Panc1 (cell line): ENCODE results near the gene PTPN18. TPM values are rescaled to one million over a fixed set of nuclear protein-coding genes. Genes with fewer than 3 reads are reported as not detected.

ENCODE experiments used
- ATAC-seq: fragments of 200-7000 bp; cut with Tn5 transposase; 2 replicates; pipeline ENCODE4 v1.9.1; 2020; ENCODE audit warnings: mild to moderate bottlenecking, moderate library complexity
- BruUV-seq: library from RNA; stranded (reverse); fragments of 400-500 nt; replicated peaks from 2 replicates; lab custom pipeline; 2021; lab: Mats Ljungman, UMichigan
- CTCF ChIA-PET: fragments of 300-600 bp; sonication (Branson Sonifier 250); formaldehyde crosslinking; loops from one replicate; lab custom pipeline; 2022; ENCODE audit warnings: antibody characterized with exemption; lab: Charles Lee
- POLR2A ChIA-PET: fragments of 300-600 bp; sonication (Branson Sonifier 250); formaldehyde crosslinking; loops from one replicate; lab custom pipeline; 2022; ENCODE audit warnings: antibody characterized with exemption; lab: Charles Lee
- DNase-seq: peaks from one replicate; pipeline ENCODE4 v3.0.0-alpha.2; 2010; ENCODE audit warnings: low read depth, low spot score
- H3K27ac ChIP-seq: 2 replicates; pipeline ENCODE4 v1.5.1; 2011; ENCODE audit warnings: mild to moderate bottlenecking, low read length, inconsistent platforms
- H3K27me3 ChIP-seq: fragments of 200-500 bp; sonication (Bioruptor generic); 2 replicates; pipeline ENCODE4 v1.6.0; 2014; ENCODE audit warnings: low read length, inconsistent platforms; ENCODE audit not compliant: control insufficient read depth, insufficient read depth
- H3K36me3 ChIP-seq: fragments of 200-500 bp; sonication (Bioruptor generic); 2 replicates; pipeline ENCODE4 v1.5.1; 2014; ENCODE audit warnings: inconsistent platforms, mild to moderate bottlenecking, low read length, moderate library complexity; ENCODE audit not compliant: control insufficient read depth, insufficient read depth
- H3K4me1 ChIP-seq: 2 replicates; pipeline ENCODE4 v1.5.1; 2011; ENCODE audit warnings: inconsistent platforms, mild to moderate bottlenecking, low read length, moderate library complexity; ENCODE audit not compliant: control insufficient read depth, insufficient read depth
- H3K4me3 ChIP-seq, 2 experiments: 2 replicates each; pipeline ENCODE4 v1.5.1; 2011 to 2012; ENCODE audit warnings: low read depth in 2 of 2, low read length in 2 of 2, mild to moderate bottlenecking in 2 of 2, inconsistent platforms in 1 of 2, moderate library complexity in 1 of 2
- H3K9me3 ChIP-seq: fragments of 200-500 bp; sonication (Bioruptor generic); 2 replicates; pipeline ENCODE4 v1.5.1; 2014; ENCODE audit warnings: low read depth, mild to moderate bottlenecking, inconsistent platforms, low read length, moderate library complexity; ENCODE audit not compliant: control insufficient read depth, insufficient read depth
- POLR2AphosphoS5 ChIP-seq: IDR thresholded peaks from 2 replicates; pipeline ENCODE4 v1.6.1; 2012; ENCODE audit warnings: mild to moderate bottlenecking, low read depth, low read length, moderate library complexity
- SIN3A ChIP-seq: IDR thresholded peaks from 2 replicates; pipeline ENCODE4 v1.6.1; 2012; ENCODE audit warnings: low read depth, mild to moderate bottlenecking, low read length, moderate library complexity, borderline replicate concordance; ENCODE audit not compliant: insufficient read depth
- TCF7L2 ChIP-seq: IDR thresholded peaks from 2 replicates; pipeline ENCODE4 v1.6.1; 2011; ENCODE audit warnings: mild to moderate bottlenecking, low read depth, low read length, inconsistent platforms
- in situ Hi-C: cut with HindIII; loops from 2 replicates; pipeline ENCODE4 v1.10.0; 2016; ENCODE audit warnings: low sequenced_read_pairs, low pct_unique_long_range_greater_than_20kb
- intact Hi-C: fragments of 100-400 bp; cut with micrococcal nuclease; formaldehyde crosslinking; loops from one replicate; pipeline ENCODE4 v1.10.0; 2022; ENCODE audit not compliant: unreplicated experiment
- total RNA-seq: library from RNA; stranded (reverse); gene quantifications from one replicate; pipeline ENCODE4 v1.2.1, GENCODE V29; 2021; ENCODE audit not compliant: unreplicated experiment
- TF ChIP-seq, protein P1 (sequence below), 2 experiments: IDR thresholded peaks; 2 replicates each; pipeline ENCODE4 v1.6.1; 2011 to 2012; ENCODE audit warnings: low read depth in 2 of 2, control low read depth in 1 of 2, low read length in 1 of 2, mild to moderate bottlenecking in 1 of 2, moderate library complexity in 1 of 2; ENCODE audit not compliant: insufficient read depth in 1 of 2
- TF ChIP-seq, protein P2 (sequence below): fragments of 450-650 bp; IDR thresholded peaks from 2 replicates; pipeline ENCODE4 v1.5.1; 2017; ENCODE audit warnings: mild to moderate bottlenecking

PTPN18 gene
- total RNA-seq, 1 experiment from 2014 or later, result 35.3 TPM

DNA sequence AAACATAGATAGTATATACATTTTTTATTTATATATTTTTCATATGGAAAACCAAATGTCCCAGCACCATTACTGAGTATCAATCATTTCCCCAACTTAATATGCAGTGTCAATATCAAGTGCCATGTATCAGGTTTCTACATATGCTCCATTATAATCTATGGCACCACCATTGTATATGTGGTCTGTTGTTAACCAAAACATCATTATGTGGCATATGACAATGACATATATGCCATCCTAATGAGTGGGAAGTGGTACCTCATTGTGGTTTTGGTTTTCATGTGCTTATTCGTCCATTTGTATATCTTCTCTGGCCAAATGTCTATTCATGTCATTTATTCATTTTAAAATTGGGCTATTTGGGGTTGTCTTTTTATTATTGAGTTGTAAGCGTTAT is 9.2 kb downstream of the PTPN18 start:
- intact Hi-C loops, result no loop called here
- H3K36me3 ChIP-seq, result no peaks in the 10 kb centered on the region
- no peak overlapping the region for H3K27ac ChIP-seq
- DNase-seq, result no peak
- in situ Hi-C loops, result no loop called here
- H3K9me3 ChIP-seq, result no peaks in the 10 kb centered on the region
- no peak for ATAC-seq
- H3K4me3 ChIP-seq, result no peak overlapping the region
- no TSS peak for BruUV-seq
- ChIA-PET POLR2A (no interaction called here), CTCF (no interaction called here)
- TF ChIP-seq, protein P1, sequence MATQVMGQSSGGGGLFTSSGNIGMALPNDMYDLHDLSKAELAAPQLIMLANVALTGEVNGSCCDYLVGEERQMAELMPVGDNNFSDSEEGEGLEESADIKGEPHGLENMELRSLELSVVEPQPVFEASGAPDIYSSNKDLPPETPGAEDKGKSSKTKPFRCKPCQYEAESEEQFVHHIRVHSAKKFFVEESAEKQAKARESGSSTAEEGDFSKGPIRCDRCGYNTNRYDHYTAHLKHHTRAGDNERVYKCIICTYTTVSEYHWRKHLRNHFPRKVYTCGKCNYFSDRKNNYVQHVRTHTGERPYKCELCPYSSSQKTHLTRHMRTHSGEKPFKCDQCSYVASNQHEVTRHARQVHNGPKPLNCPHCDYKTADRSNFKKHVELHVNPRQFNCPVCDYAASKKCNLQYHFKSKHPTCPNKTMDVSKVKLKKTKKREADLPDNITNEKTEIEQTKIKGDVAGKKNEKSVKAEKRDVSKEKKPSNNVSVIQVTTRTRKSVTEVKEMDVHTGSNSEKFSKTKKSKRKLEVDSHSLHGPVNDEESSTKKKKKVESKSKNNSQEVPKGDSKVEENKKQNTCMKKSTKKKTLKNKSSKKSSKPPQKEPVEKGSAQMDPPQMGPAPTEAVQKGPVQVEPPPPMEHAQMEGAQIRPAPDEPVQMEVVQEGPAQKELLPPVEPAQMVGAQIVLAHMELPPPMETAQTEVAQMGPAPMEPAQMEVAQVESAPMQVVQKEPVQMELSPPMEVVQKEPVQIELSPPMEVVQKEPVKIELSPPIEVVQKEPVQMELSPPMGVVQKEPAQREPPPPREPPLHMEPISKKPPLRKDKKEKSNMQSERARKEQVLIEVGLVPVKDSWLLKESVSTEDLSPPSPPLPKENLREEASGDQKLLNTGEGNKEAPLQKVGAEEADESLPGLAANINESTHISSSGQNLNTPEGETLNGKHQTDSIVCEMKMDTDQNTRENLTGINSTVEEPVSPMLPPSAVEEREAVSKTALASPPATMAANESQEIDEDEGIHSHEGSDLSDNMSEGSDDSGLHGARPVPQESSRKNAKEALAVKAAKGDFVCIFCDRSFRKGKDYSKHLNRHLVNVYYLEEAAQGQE (IDR thresholded peaks at IDR 0.05; ENCODE audit: insufficient read depth in 1 of 2, low read depth in 2 of 2, low read length in 1 of 2), result no peak
- no peak for TF ChIP-seq TCF7L2
- TF ChIP-seq, protein P2, sequence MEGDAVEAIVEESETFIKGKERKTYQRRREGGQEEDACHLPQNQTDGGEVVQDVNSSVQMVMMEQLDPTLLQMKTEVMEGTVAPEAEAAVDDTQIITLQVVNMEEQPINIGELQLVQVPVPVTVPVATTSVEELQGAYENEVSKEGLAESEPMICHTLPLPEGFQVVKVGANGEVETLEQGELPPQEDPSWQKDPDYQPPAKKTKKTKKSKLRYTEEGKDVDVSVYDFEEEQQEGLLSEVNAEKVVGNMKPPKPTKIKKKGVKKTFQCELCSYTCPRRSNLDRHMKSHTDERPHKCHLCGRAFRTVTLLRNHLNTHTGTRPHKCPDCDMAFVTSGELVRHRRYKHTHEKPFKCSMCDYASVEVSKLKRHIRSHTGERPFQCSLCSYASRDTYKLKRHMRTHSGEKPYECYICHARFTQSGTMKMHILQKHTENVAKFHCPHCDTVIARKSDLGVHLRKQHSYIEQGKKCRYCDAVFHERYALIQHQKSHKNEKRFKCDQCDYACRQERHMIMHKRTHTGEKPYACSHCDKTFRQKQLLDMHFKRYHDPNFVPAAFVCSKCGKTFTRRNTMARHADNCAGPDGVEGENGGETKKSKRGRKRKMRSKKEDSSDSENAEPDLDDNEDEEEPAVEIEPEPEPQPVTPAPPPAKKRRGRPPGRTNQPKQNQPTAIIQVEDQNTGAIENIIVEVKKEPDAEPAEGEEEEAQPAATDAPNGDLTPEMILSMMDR, result no peak
- TF ChIP-seq POLR2AphosphoS5, result no peak
- TF ChIP-seq SIN3A, result no peak
- H3K4me1 ChIP-seq, result no peaks in the 10 kb centered on the region
- no peaks in the 10 kb centered on the region for H3K27me3 ChIP-seq

DNA sequence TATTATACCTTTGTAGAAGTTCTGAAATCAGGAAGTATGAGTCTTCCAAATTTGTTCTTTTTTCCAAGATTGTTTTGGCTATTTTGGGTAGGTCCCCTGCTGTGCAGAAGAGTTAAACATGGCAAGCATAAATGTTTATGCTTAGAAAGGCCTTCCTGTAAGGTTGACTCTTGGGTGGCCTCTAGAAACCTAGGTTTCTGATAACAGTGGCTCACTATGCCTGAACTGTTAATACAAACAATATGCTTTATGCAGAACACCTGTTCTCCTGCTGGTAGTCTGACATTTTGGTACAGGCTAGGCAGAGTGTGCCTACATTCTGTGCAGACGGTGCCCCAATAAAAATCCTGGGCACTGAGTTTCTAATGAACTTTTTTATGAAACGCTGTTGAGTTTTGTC is 10.1 kb downstream of the PTPN18 start:
- no peak overlapping the region for H3K27ac ChIP-seq
- intact Hi-C loops (no loop called here), in situ Hi-C loops (no loop called here)
- peaks cover 2% of the 10 kb centered on the region for H3K4me1 ChIP-seq
- no peak overlapping the region for H3K4me3 ChIP-seq
- ATAC-seq (no peak), DNase-seq (no peak)
- no TSS peak for BruUV-seq
- H3K27me3 ChIP-seq, result no peaks in the 10 kb centered on the region
- ChIA-PET POLR2A (no interaction called here), CTCF (no interaction called here)
- no peaks in the 10 kb centered on the region for H3K36me3 ChIP-seq
- TF ChIP-seq SIN3A (no peak), POLR2AphosphoS5 (no peak), TCF7L2 (no peak)
- TF ChIP-seq, protein P2, result no peak
- TF ChIP-seq, protein P1 (IDR thresholded peaks at IDR 0.05; ENCODE audit: insufficient read depth in 1 of 2, low read depth in 2 of 2, low read length in 1 of 2), result no peak
- H3K9me3 ChIP-seq, result no peaks in the 10 kb centered on the region
